K562 (cell line): ENCODE results near the gene SHLD1. TPM values are rescaled to one million over a fixed set of nuclear protein-coding genes. Genes with fewer than 3 reads are reported as not detected.

Experiments
- BCL6 ChIP-seq: fragments of 250-450 bp; sonication (Bioruptor Pico); IDR thresholded peaks from 2 replicates; pipeline ENCODE4 v1.4.0; 2020
- ESRRA ChIP-seq: fragments of 450-650 bp; IDR thresholded peaks from 2 replicates; pipeline ENCODE4 v1.6.1; 2014; ENCODE audit warnings: low read depth, mild to moderate bottlenecking, moderate library complexity, borderline replicate concordance
- KDM4B ChIP-seq, 2 experiments: fragments of 450-650 bp in 1 of 2; sonication (generic) in 1 of 2; IDR thresholded peaks; 2 replicates each; pipeline ENCODE4 v1.6.1; 2016 to 2017; ENCODE audit warnings: borderline replicate concordance in 2 of 2, antibody characterized with exemption in 1 of 2, low read depth in 1 of 2, mild to moderate bottlenecking in 1 of 2
- MTF1 ChIP-seq: fragments of 250-450 bp; sonication (Bioruptor Pico); IDR thresholded peaks from 2 replicates; pipeline ENCODE4 v1.9.0; 2021; ENCODE audit warnings: moderate library complexity, mild to moderate bottlenecking, inconsistent platforms, borderline replicate concordance
- RNF2 ChIP-seq: sonication (generic); IDR thresholded peaks from 2 replicates; pipeline ENCODE4 v1.6.1; 2016
- SIN3B ChIP-seq: fragments of 450-650 bp; IDR thresholded peaks from 2 replicates; pipeline ENCODE4 v1.6.1; 2017; ENCODE audit warnings: low read depth, mild to moderate bottlenecking, moderate library complexity
- SMC3 ChIP-seq: conservative IDR thresholded peaks from 2 replicates; pipeline ENCODE4 v1.6.1; 2011; ENCODE audit warnings: low read depth, low read length, improper control_type of control experiment; ENCODE audit not compliant: insufficient read depth
- TAF15 ChIP-seq: fragments of 200-400 bp; formaldehyde crosslinking; IDR thresholded peaks from 2 replicates; pipeline ENCODE4 v1.6.1; 2017; ENCODE audit warnings: mild to moderate bottlenecking, low read depth, low read length, moderate library complexity
- TAF7 ChIP-seq: fragments of 450-650 bp; IDR thresholded peaks from 2 replicates; pipeline ENCODE4 v1.6.1; 2016; ENCODE audit warnings: missing genetic modification characterization, missing compliant biosample characterization
- ZFP30 ChIP-seq: fragments of 250-450 bp; sonication (Bioruptor Pico); IDR thresholded peaks from 2 replicates; pipeline ENCODE4 v1.8.0; 2022; ENCODE audit warnings: moderate library complexity, mild to moderate bottlenecking, inconsistent platforms, borderline replicate concordance
- ZFP36 ChIP-seq: fragments of 150-350 bp; IDR thresholded peaks from 2 replicates; pipeline ENCODE4 v1.6.1; 2018; ENCODE audit warnings: low read length, low read depth; ENCODE audit not compliant: partially characterized antibody
- ZKSCAN1 ChIP-seq: fragments of 150-350 bp; IDR thresholded peaks from 2 replicates; pipeline ENCODE4 v1.6.1; 2016; ENCODE audit warnings: low read depth, low read length
- ZNF140 ChIP-seq: fragments of 250-450 bp; sonication (Bioruptor Pico); IDR thresholded peaks from 2 replicates; pipeline ENCODE4 v1.8.0; 2021; ENCODE audit warnings: moderate library complexity, mild to moderate bottlenecking, inconsistent platforms
- ZNF165 ChIP-seq: fragments of 250-450 bp; sonication (Bioruptor Pico); IDR thresholded peaks from 2 replicates; pipeline ENCODE4 v1.4.0; 2020; ENCODE audit warnings: borderline replicate concordance
- ZNF354B ChIP-seq: fragments of 250-450 bp; sonication (Bioruptor Pico); IDR thresholded peaks from 2 replicates; pipeline ENCODE4 v1.4.0; 2020
- ZNF444 ChIP-seq: fragments of 250-450 bp; sonication (Bioruptor Pico); IDR thresholded peaks from 2 replicates; pipeline ENCODE4 v1.4.0; 2020; ENCODE audit warnings: mild to moderate bottlenecking, moderate library complexity
- polyA plus RNA-seq, 8 experiments: library from polyadenylated mRNA; depleted of rRNA in 4 of 8; stranded (reverse) in 5 of 8; unstranded in 3 of 8; fragments of >200 nt; fragmentation: Nextera tagmentation in 2 of 8; fragmentation: Illumina TruSeq in 1 of 8; extraction: Ambion mirVana in 2 of 8; extraction: Trizol in 1 of 8; gene quantifications; 2 replicates each; pipeline versions ENCODE4 v1.2.1 to v1.2.3, GENCODE V29; 2011 to 2014; ENCODE audit warnings: inconsistent platforms in 1 of 8, missing spikeins in 1 of 8
- total RNA-seq, 7 experiments: library from RNA; depleted of rRNA in 6 of 7; stranded (reverse); fragments of >200 nt in 6 of 7; fragmentation: Illumina TruSeq in 2 of 7; extraction: Trizol in 2 of 7; gene quantifications; 2 replicates each; pipeline versions ENCODE4 v1.2.1 to v1.2.3, GENCODE V29; 2011 to 2021; ENCODE audit warnings: low replicate concordance in 1 of 7
- TF ChIP-seq, protein P1 (sequence below): fragments of 250-450 bp; sonication (Bioruptor Pico); IDR thresholded peaks from 2 replicates; pipeline ENCODE4 v1.8.0; 2022; ENCODE audit warnings: inconsistent platforms, mild to moderate bottlenecking, moderate library complexity, borderline replicate concordance
- TF ChIP-seq, protein P2 (sequence below): fragments of 250-450 bp; sonication (Bioruptor Pico); IDR thresholded peaks from 2 replicates; pipeline ENCODE4 v1.5.0; 2020; ENCODE audit warnings: mild to moderate bottlenecking, borderline replicate concordance
- TF ChIP-seq, protein P3 (sequence below): sonication (generic); formaldehyde crosslinking; IDR thresholded peaks from 2 replicates; pipeline ENCODE4 v1.8.1; 2023; ENCODE audit warnings: mild to moderate bottlenecking, missing genetic modification reagents
- TF ChIP-seq, protein P4 (sequence below): sonication (generic); formaldehyde crosslinking; IDR thresholded peaks from 2 replicates; pipeline ENCODE4 v1.8.0; 2022; ENCODE audit warnings: mild to moderate bottlenecking, missing genetic modification reagents, borderline replicate concordance

The SHLD1 gene
- total and polyA plus RNA-seq, 9 of the 15 experiments (the other 6 are each of a cell fraction or from before 2014, with no cell fraction given), result 3.7 to 21.6 (median 8.2) TPM

DNA sequence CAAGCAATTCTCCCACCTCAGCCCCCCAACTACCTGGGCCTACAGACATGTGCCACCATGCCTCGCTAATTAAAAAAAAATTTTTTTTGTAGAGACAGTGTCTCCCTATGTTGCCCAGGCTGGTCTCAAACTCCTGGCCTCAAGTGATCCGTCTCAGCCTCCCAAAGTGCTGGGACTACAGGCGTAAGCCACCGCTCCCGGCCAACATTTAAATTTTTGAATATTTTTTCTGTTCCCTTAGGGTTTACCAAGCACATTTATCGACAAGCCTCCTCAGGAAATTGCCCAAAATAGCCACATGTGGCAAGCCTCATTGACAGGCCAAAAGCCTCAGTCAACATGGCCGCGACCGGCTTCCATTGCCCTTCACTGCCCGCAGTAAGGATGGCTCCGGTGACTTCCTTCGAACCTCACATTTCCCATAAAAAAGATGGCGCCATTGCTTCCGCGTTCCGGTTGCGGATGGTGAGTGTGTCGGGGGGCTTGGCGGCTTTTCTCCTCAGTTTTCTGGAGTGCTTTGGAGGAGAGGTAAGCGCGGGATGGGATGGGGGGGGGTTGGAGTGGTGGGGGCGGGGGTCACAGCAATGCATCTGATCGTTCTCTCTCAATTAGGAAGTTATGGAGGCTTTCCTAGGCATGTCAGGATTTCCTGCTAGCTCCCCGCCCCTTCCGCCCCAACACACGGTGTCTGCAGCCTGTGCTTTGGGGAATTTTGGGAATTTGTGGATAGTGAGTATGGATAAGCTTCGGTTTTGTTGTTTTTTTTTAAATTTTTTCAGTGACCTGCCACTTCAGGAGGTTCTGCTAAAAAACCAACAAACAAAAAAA lies at the start of gene SHLD1 (continued):
- no peak for TF ChIP-seq ZNF444 (CRISPR knock-in tag)
- no peak for TF ChIP-seq ZNF140 (CRISPR knock-in tag)
- TF ChIP-seq, protein P1, sequence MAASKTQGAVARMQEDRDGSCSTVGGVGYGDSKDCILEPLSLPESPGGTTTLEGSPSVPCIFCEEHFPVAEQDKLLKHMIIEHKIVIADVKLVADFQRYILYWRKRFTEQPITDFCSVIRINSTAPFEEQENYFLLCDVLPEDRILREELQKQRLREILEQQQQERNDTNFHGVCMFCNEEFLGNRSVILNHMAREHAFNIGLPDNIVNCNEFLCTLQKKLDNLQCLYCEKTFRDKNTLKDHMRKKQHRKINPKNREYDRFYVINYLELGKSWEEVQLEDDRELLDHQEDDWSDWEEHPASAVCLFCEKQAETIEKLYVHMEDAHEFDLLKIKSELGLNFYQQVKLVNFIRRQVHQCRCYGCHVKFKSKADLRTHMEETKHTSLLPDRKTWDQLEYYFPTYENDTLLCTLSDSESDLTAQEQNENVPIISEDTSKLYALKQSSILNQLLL (CRISPR knock-in tag), result no peak
- no peak for TF ChIP-seq ZFP36
- no peak for TF ChIP-seq MTF1 (CRISPR knock-in tag)
- TF ChIP-seq ZKSCAN1, result no peak
- TF ChIP-seq ESRRA, result no peak; the same call in 1 of the 2 replicates
- TF ChIP-seq TAF15, result no peak
- TF ChIP-seq ZFP30 (CRISPR knock-in tag), result no peak
- TF ChIP-seq, protein P2, sequence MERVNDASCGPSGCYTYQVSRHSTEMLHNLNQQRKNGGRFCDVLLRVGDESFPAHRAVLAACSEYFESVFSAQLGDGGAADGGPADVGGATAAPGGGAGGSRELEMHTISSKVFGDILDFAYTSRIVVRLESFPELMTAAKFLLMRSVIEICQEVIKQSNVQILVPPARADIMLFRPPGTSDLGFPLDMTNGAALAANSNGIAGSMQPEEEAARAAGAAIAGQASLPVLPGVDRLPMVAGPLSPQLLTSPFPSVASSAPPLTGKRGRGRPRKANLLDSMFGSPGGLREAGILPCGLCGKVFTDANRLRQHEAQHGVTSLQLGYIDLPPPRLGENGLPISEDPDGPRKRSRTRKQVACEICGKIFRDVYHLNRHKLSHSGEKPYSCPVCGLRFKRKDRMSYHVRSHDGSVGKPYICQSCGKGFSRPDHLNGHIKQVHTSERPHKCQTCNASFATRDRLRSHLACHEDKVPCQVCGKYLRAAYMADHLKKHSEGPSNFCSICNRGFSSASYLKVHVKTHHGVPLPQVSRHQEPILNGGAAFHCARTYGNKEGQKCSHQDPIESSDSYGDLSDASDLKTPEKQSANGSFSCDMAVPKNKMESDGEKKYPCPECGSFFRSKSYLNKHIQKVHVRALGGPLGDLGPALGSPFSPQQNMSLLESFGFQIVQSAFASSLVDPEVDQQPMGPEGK (CRISPR knock-in tag), result no peak
- no peak for TF ChIP-seq BCL6 (CRISPR knock-in tag)
- 0 out of 4 replicates have a peak, but pooled peaks of 1 of the 2 experiments have one; percentile 43 for TF ChIP-seq KDM4B (IDR thresholded peaks at IDR 0.05; ENCODE audit: borderline replicate concordance in 2 of 2, low read depth in 1 of 2)
- TF ChIP-seq, protein P3, sequence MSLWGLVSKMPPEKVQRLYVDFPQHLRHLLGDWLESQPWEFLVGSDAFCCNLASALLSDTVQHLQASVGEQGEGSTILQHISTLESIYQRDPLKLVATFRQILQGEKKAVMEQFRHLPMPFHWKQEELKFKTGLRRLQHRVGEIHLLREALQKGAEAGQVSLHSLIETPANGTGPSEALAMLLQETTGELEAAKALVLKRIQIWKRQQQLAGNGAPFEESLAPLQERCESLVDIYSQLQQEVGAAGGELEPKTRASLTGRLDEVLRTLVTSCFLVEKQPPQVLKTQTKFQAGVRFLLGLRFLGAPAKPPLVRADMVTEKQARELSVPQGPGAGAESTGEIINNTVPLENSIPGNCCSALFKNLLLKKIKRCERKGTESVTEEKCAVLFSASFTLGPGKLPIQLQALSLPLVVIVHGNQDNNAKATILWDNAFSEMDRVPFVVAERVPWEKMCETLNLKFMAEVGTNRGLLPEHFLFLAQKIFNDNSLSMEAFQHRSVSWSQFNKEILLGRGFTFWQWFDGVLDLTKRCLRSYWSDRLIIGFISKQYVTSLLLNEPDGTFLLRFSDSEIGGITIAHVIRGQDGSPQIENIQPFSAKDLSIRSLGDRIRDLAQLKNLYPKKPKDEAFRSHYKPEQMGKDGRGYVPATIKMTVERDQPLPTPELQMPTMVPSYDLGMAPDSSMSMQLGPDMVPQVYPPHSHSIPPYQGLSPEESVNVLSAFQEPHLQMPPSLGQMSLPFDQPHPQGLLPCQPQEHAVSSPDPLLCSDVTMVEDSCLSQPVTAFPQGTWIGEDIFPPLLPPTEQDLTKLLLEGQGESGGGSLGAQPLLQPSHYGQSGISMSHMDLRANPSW (CRISPR knock-in tag), result no peak
- TF ChIP-seq ZNF165 (CRISPR knock-in tag), result no peak
- TF ChIP-seq ZNF354B, result no peak
- TF ChIP-seq TAF7 (tag), result peak; percentile 32; the same call in 1 of the 2 replicates
- TF ChIP-seq SMC3, result no peak
- no peak for TF ChIP-seq SIN3B
- TF ChIP-seq, protein P4, sequence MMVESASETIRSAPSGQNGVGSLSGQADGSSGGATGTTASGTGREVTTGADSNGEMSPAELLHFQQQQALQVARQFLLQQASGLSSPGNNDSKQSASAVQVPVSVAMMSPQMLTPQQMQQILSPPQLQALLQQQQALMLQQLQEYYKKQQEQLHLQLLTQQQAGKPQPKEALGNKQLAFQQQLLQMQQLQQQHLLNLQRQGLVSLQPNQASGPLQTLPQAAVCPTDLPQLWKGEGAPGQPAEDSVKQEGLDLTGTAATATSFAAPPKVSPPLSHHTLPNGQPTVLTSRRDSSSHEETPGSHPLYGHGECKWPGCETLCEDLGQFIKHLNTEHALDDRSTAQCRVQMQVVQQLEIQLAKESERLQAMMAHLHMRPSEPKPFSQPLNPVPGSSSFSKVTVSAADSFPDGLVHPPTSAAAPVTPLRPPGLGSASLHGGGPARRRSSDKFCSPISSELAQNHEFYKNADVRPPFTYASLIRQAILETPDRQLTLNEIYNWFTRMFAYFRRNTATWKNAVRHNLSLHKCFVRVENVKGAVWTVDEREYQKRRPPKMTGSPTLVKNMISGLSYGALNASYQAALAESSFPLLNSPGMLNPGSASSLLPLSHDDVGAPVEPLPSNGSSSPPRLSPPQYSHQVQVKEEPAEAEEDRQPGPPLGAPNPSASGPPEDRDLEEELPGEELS (CRISPR knock-in tag), result no peak
- TF ChIP-seq RNF2, result no peak
